Astrocyte (in vitro differentiated cells and primary cell): ENCODE results near the gene ZNF213.

ENCODE experiments used
- EZH2 ChIP-seq: IDR thresholded peaks from 2 replicates; pipeline ENCODE4 v1.6.1; 2012; ENCODE audit warnings: mild to moderate bottlenecking, low read length, inconsistent platforms; ENCODE audit not compliant: insufficient read depth
- TF ChIP-seq, protein P1 (sequence below): IDR thresholded peaks from 2 replicates; pipeline ENCODE4 v1.5.1; 2011; ENCODE audit warnings: low read depth, mild to moderate bottlenecking, inconsistent platforms, low read length, moderate library complexity; ENCODE audit not compliant: insufficient read depth

GRCh38 chr16:3155972-3156371, 21.1 kb downstream of the ZNF213 start:
- TF ChIP-seq, protein P1, sequence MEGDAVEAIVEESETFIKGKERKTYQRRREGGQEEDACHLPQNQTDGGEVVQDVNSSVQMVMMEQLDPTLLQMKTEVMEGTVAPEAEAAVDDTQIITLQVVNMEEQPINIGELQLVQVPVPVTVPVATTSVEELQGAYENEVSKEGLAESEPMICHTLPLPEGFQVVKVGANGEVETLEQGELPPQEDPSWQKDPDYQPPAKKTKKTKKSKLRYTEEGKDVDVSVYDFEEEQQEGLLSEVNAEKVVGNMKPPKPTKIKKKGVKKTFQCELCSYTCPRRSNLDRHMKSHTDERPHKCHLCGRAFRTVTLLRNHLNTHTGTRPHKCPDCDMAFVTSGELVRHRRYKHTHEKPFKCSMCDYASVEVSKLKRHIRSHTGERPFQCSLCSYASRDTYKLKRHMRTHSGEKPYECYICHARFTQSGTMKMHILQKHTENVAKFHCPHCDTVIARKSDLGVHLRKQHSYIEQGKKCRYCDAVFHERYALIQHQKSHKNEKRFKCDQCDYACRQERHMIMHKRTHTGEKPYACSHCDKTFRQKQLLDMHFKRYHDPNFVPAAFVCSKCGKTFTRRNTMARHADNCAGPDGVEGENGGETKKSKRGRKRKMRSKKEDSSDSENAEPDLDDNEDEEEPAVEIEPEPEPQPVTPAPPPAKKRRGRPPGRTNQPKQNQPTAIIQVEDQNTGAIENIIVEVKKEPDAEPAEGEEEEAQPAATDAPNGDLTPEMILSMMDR: no peak
- no peak for TF ChIP-seq EZH2
